Suprapubic skin (tissue), 4 donors: ENCODE results near the gene DDO.

ENCODE experiments used
- POLR2A ChIP-seq, 2 donors: fragments of 450-650 bp; IDR thresholded peaks; one replicate each; pipeline ENCODE4 v1.6.1; 2017; ENCODE audit warnings: antibody characterized with exemption in 2 of 2, mild to moderate bottlenecking in 2 of 2, moderate library complexity in 2 of 2
- POLR2AphosphoS5 ChIP-seq, 3 donors: sonication (generic); formaldehyde crosslinking; IDR thresholded peaks; one replicate each; pipeline ENCODE4 v1.6.1; 2017; ENCODE audit warnings: antibody characterized with exemption in 3 of 3
- TF ChIP-seq, protein P1 (sequence below), 2 donors: fragments of 200-600 bp in 1 of 2; fragments of 450-650 bp in 1 of 2; sonication (generic) in 1 of 2; IDR thresholded peaks; one replicate each; pipeline ENCODE4 v1.5.1; 2016 to 2019; ENCODE audit warnings: antibody characterized with exemption in 2 of 2, mild to moderate bottlenecking in 1 of 2, moderate library complexity in 1 of 2

DNA sequence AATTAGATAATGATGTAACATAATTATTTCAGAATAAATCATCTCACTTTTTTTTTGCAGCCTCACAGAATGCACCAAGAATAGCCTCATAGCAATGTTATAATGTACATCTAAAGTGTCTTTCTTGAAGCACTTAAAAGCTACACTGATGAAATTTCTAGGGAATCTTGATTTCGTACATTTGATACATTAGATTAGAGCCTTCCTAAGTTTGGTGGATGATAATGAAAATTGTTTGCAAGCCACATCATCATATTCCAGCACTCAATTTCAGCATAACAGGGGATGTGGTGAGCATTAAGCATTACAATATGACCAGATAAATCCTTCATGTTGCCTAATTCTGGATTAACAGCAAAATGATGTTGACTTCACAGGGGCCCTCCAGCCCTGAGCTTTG, 47.5 kb downstream of the DDO start:
- TF ChIP-seq, protein P1, sequence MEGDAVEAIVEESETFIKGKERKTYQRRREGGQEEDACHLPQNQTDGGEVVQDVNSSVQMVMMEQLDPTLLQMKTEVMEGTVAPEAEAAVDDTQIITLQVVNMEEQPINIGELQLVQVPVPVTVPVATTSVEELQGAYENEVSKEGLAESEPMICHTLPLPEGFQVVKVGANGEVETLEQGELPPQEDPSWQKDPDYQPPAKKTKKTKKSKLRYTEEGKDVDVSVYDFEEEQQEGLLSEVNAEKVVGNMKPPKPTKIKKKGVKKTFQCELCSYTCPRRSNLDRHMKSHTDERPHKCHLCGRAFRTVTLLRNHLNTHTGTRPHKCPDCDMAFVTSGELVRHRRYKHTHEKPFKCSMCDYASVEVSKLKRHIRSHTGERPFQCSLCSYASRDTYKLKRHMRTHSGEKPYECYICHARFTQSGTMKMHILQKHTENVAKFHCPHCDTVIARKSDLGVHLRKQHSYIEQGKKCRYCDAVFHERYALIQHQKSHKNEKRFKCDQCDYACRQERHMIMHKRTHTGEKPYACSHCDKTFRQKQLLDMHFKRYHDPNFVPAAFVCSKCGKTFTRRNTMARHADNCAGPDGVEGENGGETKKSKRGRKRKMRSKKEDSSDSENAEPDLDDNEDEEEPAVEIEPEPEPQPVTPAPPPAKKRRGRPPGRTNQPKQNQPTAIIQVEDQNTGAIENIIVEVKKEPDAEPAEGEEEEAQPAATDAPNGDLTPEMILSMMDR (IDR thresholded peaks at IDR 0.05): no peak
- no peak for TF ChIP-seq POLR2AphosphoS5 (IDR thresholded peaks at IDR 0.05)
- no peak for TF ChIP-seq POLR2A (IDR thresholded peaks at IDR 0.05)
